Pancreas (tissue), 10 donors: Measurements from ENCODE around the gene WDR20. TPM values are rescaled to one million over a fixed set of nuclear protein-coding genes. Genes with fewer than 3 reads are reported as not detected.

ENCODE experiments used
- ATAC-seq, 4 donors: fragments of 200-7000 bp; cut with Tn5 transposase; one replicate each; pipeline versions ENCODE4 v1.8.0 to v1.9.1; 2020; ENCODE audit warnings: mild to moderate bottlenecking in 4 of 4, moderate library complexity in 4 of 4
- DNase-seq, 6 donors: peaks; one replicate each; pipeline ENCODE4 v3.0.0-alpha.2; 2020
- FAIRE-seq: peaks from 2 replicates; lab custom pipeline; 2012; peaks lifted over from hg19 to GRCh38; lab: Jason Lieb, UNC
- H3K27ac ChIP-seq, 4 donors: fragments of 200-600 bp; sonication (generic); 1 replicate in 3 of 4; 2 replicates in 1 of 4; pipeline versions ENCODE4 v1.5.0 to v1.8.0; 2020
- H3K27me3 ChIP-seq, 4 donors: fragments of 200-600 bp; one replicate each; pipeline ENCODE4 v1.8.0; 2021
- H3K36me3 ChIP-seq, 3 donors: fragments of 200-600 bp; sonication (generic) in 1 of 3; one replicate each; pipeline versions ENCODE4 v1.5.0 to v1.8.0; 2020 to 2021
- H3K4me1 ChIP-seq, 3 donors: fragments of 200-600 bp; one replicate each; pipeline ENCODE4 v1.8.0; 2021
- H3K4me3 ChIP-seq, 4 donors: fragments of 200-600 bp; sonication (generic) in 2 of 4; one replicate each; pipeline versions ENCODE4 v1.5.0 to v1.8.0; 2020 to 2021
- H3K9me3 ChIP-seq, 4 donors: fragments of 200-600 bp; one replicate each; pipeline ENCODE4 v1.8.0; 2021
- WGBS, 2 donors: extraction: QIAGEN DNeasy Blood & Tissue Kit; methylation state at CpG; one replicate each; pipeline ENCODE4 v1.1.7; 2013; 5-methylcytosine and 5-hydroxymethylcytosine counted together
- intact Hi-C, 3 donors: fragments of 100-400 bp; cut with DNase I; formaldehyde crosslinking; loops; one replicate each; pipeline versions ENCODE4 v1.11.1 to v1.14.2; 2022
- polyA plus RNA-seq, 2 donors: library from polyadenylated mRNA; stranded (reverse); fragments of 200-250 nt; gene quantifications; one replicate each; pipeline ENCODE4 v1.2.3, GENCODE V29; 2013
- total RNA-seq, 6 donors: library from RNA; stranded (reverse); fragmentation: NEBNext Ultra II Directional in 4 of 6; extraction: Animal tissue kit (Norgen Biotek cat#: 25700) in 4 of 6; gene quantifications; one replicate each; pipeline versions ENCODE4 v1.2.1 to v1.2.4, GENCODE V29; 2021 to 2023
- TF ChIP-seq, protein P1 (sequence below), 4 donors: fragments of 200-600 bp; sonication (generic) in 3 of 4; IDR thresholded peaks; one replicate each; pipeline versions ENCODE4 v1.5.0 to v1.8.0; 2021; ENCODE audit warnings: antibody characterized with exemption in 4 of 4
- donor health status: healthy with polysubstance abuse.
- donor health status: DM: no; HTN: no; CAD: no; lungs with moderate emphysema.
- donor health status: DM: no; HTN: no; CAD: no.
- donor health status: control.
- donor health status: control.
- donor health status: Bipolar disorder and iron deficiency.
- donor health status: DM: yes; HTN: yes; CAD: no.
- donor health status: DM: no; HTN: no; CAD: no.
- donor health status: DM: no; HTN: no; CAD: no.
- donor health status: DM: yes; HTN: yes; CAD: no.

The WDR20 gene
- total and polyA plus RNA-seq, 8 donors = 7.4 to 19.5 (median 14.0) TPM

DNA sequence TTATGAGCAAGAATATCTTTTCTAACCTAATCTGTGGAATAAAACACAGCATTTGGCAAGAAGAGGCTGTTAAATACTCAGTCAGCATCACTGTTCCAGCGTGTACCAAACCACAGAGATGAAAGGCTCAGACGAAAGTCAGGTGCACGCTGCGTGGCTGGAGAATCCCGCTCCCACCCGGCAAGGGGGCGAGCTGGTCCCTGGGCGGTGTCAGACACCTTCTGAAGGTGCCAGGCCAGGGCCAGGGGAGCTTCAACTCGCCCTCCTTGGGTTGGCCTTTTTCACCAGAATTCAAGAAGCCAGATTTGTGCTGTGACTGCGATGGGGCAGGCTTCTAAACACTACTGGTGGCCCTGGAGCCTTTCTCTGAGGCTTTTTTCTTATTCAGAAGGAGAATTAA lies 73.1 kb downstream of the WDR20 start:
- DNase-seq (peak in 1 of 6 donors; percentile 46), FAIRE-seq (no peak), ATAC-seq (no peak)
- TF ChIP-seq, protein P1, sequence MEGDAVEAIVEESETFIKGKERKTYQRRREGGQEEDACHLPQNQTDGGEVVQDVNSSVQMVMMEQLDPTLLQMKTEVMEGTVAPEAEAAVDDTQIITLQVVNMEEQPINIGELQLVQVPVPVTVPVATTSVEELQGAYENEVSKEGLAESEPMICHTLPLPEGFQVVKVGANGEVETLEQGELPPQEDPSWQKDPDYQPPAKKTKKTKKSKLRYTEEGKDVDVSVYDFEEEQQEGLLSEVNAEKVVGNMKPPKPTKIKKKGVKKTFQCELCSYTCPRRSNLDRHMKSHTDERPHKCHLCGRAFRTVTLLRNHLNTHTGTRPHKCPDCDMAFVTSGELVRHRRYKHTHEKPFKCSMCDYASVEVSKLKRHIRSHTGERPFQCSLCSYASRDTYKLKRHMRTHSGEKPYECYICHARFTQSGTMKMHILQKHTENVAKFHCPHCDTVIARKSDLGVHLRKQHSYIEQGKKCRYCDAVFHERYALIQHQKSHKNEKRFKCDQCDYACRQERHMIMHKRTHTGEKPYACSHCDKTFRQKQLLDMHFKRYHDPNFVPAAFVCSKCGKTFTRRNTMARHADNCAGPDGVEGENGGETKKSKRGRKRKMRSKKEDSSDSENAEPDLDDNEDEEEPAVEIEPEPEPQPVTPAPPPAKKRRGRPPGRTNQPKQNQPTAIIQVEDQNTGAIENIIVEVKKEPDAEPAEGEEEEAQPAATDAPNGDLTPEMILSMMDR (IDR thresholded peaks at IDR 0.05) = no peak
- no peaks in the 10 kb centered on the region for H3K4me1 ChIP-seq
- H3K27ac ChIP-seq = no peak overlapping the region
- H3K4me3 ChIP-seq = no peak overlapping the region
- H3K9me3 ChIP-seq = no peaks in the 10 kb centered on the region
- peaks cover 0 to 20% (median 0%) of the 10 kb centered on the region in 3 donors for H3K36me3 ChIP-seq
- WGBS, 2 donors = 93 to 96% methylated on average over 10 of the region's 10 CpGs
- no peaks in the 10 kb centered on the region for H3K27me3 ChIP-seq
- intact Hi-C loops = no loop called here

DNA sequence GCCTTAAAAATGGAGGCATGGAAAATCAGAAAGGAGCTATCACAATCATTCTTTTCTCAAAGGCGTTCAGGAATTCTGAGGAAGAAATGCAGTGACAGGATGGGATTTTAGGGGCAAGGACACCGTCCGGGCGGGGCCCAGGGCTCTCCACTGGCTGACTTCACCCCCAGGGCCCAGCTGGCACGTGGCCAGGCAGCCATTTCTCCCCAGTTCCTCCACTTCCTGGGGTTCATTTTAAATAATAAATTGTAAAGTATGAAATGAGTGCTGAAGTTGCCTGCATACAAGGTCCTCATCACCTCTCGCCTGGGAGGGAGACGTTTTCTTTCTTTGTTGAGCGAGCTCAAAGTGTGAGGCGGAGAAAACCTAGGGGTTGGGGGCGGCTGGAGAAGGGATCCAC lies 73.8 kb downstream of the WDR20 start:
- Histone ChIP-seq H3K4me1 (no peaks in the 10 kb centered on the region), H3K36me3 (peaks cover 0 to 19% (median 0%) of the 10 kb centered on the region in 3 donors), H3K27ac (no peak overlapping the region), H3K9me3 (no peaks in the 10 kb centered on the region), H3K27me3 (no peaks in the 10 kb centered on the region), H3K4me3 (no peak overlapping the region)
- FAIRE-seq = no peak
- intact Hi-C loops = no loop called here
- peak in 1 of 6 donors; percentile 52 for DNase-seq
- no peak for ATAC-seq
- TF ChIP-seq, protein P1 (IDR thresholded peaks at IDR 0.05) = no peak
- 81 to 87% methylated on average over 10 of the region's 10 CpGs for WGBS, 2 donors

DNA sequence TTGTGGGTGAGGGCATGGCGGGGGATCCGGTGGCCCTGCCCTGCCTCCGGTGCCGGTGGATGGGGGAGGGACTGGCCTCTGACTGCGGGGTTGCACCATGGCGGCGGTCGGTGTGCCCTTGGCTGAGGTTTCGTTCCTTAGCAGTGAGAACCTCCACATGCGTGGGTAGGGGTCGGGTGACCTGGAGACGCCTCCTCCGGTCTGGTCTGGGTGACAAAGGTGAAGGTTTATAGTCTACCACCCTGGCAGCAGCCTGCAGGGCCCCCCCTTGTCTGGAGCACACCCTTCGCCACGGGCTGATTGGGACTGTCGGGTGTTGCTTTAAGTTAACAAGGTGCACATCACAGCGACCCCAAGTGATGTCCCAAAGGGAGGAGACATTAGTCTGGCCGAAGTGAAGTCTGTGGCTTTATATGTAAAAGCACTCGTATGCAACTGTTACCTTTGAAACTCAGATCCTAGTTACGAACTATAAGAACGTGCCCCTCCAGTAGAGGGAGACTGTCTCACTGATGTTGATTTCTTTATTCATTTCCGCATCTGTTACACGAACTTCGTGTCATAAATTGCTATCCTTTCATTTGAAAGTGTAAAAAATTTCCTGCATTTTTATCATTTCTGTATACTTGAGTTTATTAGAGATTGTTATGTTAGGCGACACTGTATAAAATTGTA lies 74.4 kb downstream of the WDR20 start:
- WGBS, 2 donors = 91 to 92% methylated on average over 25 of the region's 25 CpGs
- no peak for ATAC-seq
- Histone ChIP-seq H3K27ac (no peak overlapping the region), H3K27me3 (no peaks in the 10 kb centered on the region), H3K4me1 (no peaks in the 10 kb centered on the region), H3K36me3 (peaks cover 0 to 12% (median 0%) of the 10 kb centered on the region in 3 donors), H3K4me3 (no peak overlapping the region), H3K9me3 (no peaks in the 10 kb centered on the region)
- intact Hi-C loops = no loop called here
- FAIRE-seq = peak; percentile 29
- TF ChIP-seq, protein P1 (IDR thresholded peaks at IDR 0.05) = no peak
- no peak for DNase-seq

DNA sequence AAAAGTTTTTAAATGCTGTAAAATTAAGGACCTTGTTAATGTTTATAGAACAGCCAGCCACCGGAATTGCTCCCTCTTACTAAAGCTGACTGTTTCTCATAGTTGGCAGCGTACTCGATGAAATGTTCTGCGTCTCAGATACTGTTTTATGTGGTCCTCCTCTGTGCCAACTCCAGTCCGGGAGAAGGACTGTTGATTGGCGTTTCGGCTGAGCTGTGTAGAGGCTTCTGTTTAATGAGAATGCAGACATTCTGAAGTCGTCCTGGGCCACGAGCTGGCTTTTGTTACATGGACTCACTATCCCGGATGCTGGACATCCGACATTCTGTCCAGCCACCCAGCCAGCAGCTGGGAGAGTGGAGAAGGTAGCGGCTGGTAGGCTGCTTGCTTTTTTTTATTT lies 75.4 kb downstream of the WDR20 start:
- intact Hi-C loops = no loop called here
- Histone ChIP-seq H3K4me1 (no peaks in the 10 kb centered on the region), H3K9me3 (no peaks in the 10 kb centered on the region), H3K27ac (no peak overlapping the region), H3K4me3 (no peak overlapping the region), H3K27me3 (no peaks in the 10 kb centered on the region), H3K36me3 (peaks cover 0 to 6% (median 0%) of the 10 kb centered on the region in 3 donors)
- peak; percentile 29 to 57 (median 40) for ATAC-seq
- 56 to 59% methylated on average over 12 of the region's 12 CpGs for WGBS, 2 donors
- peak in 1 of 6 donors; percentile 32 for DNase-seq
- no peak for FAIRE-seq
- TF ChIP-seq, protein P1 (IDR thresholded peaks at IDR 0.05) = no peak
